ENCODE measurements around the gene NCAPD3.

The NCAPD3 gene

DNA sequence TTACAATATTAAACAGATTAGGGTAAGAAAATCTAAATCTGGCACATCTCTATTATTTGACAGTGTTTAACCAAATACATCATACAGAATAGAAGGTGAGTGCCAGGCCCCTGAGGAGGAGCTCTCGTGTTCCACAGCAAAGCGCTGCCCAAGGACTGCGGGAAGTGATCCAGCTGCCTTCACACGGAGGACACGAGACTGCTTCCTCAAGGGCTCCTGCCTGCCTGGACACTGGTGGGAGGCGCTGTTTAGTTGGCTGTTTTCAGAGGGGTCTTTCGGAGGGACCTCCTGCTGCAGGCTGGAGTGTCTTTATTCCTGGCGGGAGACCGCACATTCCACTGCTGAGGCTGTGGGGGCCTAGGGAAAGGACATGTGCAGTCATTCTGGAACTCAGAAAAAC lies 71.1 kb downstream of the NCAPD3 start:
- peaks cover 25% of the 10 kb centered on the region for H3K36me3 ChIP-seq (ENCODE audit: insufficient read depth, low read length)

DNA sequence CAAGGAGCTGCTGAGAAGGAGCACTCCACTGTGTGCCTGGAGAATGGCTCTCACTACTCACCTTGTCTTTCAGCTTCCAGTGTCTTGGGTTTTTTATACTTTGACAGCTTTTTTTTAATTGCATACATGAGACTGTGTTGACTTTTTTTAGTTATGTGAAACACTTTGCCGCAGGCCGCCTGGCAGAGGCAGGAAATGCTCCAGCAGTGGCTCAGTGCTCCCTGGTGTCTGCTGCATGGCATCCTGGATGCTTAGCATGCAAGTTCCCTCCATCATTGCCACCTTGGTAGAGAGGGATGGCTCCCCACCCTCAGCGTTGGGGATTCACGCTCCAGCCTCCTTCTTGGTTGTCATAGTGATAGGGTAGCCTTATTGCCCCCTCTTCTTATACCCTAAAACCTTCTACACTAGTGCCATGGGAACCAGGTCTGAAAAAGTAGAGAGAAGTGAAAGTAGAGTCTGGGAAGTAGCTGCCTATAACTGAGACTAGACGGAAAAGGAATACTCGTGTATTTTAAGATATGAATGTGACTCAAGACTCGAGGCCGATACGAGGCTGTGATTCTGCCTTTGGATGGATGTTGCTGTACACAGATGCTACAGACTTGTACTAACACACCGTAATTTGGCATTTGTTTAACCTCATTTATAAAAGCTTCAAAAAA lies 72.6 kb downstream of the NCAPD3 start:
- peaks cover 21% of the 10 kb centered on the region for H3K36me3 ChIP-seq (ENCODE audit: insufficient read depth, low read length)
- H3K9ac ChIP-seq (ENCODE audit: low read depth, low read length), result no peak overlapping the region
- H3K4me1 ChIP-seq (ENCODE audit: insufficient read depth, low read length), result no peaks in the 10 kb centered on the region

More for the DNA sequence above, 71.1 kb downstream of the NCAPD3 start:
- Histone ChIP-seq H3K9me3 (ENCODE audit: control insufficient read depth, insufficient read depth, low read length) (no peaks in the 10 kb centered on the region; the same call in 1 of the 2 replicates), H3K9ac (ENCODE audit: low read depth, low read length) (no peak overlapping the region), H3K4me1 (ENCODE audit: insufficient read depth, low read length) (no peaks in the 10 kb centered on the region)

DNA sequence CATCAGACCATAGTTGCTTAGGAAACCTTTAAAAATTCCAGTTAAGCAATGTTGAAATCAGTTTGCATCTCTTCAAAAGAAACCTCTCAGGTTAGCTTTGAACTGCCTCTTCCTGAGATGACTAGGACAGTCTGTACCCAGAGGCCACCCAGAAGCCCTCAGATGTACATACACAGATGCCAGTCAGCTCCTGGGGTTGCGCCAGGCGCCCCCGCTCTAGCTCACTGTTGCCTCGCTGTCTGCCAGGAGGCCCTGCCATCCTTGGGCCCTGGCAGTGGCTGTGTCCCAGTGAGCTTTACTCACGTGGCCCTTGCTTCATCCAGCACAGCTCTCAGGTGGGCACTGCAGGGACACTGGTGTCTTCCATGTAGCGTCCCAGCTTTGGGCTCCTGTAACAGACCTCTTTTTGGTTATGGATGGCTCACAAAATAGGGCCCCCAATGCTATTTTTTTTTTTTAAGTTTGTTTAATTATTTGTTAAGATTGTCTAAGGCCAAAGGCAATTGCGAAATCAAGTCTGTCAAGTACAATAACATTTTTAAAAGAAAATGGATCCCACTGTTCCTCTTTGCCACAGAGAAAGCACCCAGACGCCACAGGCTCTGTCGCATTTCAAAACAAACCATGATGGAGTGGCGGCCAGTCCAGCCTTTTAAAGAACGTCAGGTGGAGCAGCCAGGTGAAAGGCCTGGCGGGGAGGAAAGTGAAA lies 73.4 kb downstream of the NCAPD3 start:
- H3K9me3 ChIP-seq (ENCODE audit: control insufficient read depth, insufficient read depth, low read length), result peaks cover 4% of the 10 kb centered on the region; the same call in 1 of the 2 replicates
- no peak overlapping the region for H3K9ac ChIP-seq (ENCODE audit: low read depth, low read length)
- H3K4me1 ChIP-seq (ENCODE audit: insufficient read depth, low read length), result no peaks in the 10 kb centered on the region
- peaks cover 21% of the 10 kb centered on the region for H3K36me3 ChIP-seq (ENCODE audit: insufficient read depth, low read length)

More for the DNA sequence above, 72.6 kb downstream of the NCAPD3 start:
- H3K9me3 ChIP-seq (ENCODE audit: control insufficient read depth, insufficient read depth, low read length), result no peaks in the 10 kb centered on the region; the same call in 1 of the 2 replicates

DNA sequence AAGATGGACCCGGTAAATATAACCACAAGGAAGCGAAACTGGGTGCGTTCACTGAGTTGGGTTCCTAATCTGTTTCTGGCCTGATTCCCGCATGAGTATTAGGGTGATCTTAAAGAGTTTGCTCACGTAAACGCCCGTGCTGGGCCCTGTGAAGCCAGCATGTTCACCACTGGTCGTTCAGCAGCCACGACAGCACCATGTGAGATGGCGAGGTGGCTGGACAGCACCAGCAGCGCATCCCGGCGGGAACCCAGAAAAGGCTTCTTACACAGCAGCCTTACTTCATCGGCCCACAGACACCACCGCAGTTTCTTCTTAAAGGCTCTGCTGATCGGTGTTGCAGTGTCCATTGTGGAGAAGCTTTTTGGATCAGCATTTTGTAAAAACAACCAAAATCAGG lies 74.4 kb downstream of the NCAPD3 start:
- Histone ChIP-seq H3K9me3 (ENCODE audit: control insufficient read depth, insufficient read depth, low read length) (peaks cover 9% of the 10 kb centered on the region), H3K4me1 (ENCODE audit: insufficient read depth, low read length) (no peaks in the 10 kb centered on the region), H3K36me3 (ENCODE audit: insufficient read depth, low read length) (peaks cover 21% of the 10 kb centered on the region), H3K9ac (ENCODE audit: low read depth, low read length) (no peak overlapping the region)

DNA sequence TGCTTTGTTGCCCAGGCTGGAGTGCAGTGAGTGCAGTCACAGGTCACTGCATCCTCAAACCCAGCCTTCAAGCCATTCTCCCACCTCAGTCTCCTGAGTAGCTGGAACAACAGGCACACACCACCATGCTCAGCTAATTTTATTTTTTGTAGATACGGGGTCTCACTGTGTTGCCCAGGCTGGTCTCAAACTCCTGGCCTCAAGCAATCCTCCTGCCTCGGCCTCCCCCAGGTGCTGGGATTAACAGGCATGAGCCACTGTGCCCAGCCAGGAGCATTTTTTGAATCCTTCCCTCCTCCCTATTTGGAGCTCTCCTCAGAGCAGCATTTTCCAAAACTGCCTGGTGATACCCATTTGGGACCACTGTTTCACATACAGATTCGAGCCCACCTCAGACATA lies 77.2 kb downstream of the NCAPD3 start:
- Histone ChIP-seq H3K9me3 (ENCODE audit: control insufficient read depth, insufficient read depth, low read length) (peaks cover 18% of the 10 kb centered on the region), H3K36me3 (ENCODE audit: insufficient read depth, low read length) (peaks cover 24% of the 10 kb centered on the region), H3K4me1 (ENCODE audit: insufficient read depth, low read length) (no peaks in the 10 kb centered on the region), H3K9ac (ENCODE audit: low read depth, low read length) (no peak overlapping the region)

DNA sequence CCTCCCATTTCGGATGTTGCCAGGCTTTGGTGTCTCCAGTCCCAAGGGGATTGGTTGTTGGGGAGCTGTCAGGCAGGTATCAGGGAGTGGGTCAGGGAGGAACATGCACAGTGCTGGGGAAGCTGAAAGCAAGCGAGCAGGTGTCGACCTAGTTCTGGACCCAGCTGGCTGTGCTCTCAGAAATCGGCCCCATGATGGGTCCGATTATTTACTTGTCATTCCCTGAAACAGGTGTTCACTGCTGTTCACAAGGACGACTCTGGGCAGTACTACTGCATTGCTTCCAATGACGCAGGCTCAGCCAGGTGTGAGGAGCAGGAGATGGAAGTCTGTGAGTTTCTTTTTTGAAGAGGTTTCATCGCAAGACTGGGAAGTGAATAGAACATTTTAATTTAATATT lies 78.1 kb downstream of the NCAPD3 start:
- Histone ChIP-seq H3K4me1 (ENCODE audit: insufficient read depth, low read length) (no peaks in the 10 kb centered on the region), H3K36me3 (ENCODE audit: insufficient read depth, low read length) (peaks cover 25% of the 10 kb centered on the region), H3K9me3 (ENCODE audit: control insufficient read depth, insufficient read depth, low read length) (peaks cover 20% of the 10 kb centered on the region), H3K9ac (ENCODE audit: low read depth, low read length) (no peak overlapping the region)

DNA sequence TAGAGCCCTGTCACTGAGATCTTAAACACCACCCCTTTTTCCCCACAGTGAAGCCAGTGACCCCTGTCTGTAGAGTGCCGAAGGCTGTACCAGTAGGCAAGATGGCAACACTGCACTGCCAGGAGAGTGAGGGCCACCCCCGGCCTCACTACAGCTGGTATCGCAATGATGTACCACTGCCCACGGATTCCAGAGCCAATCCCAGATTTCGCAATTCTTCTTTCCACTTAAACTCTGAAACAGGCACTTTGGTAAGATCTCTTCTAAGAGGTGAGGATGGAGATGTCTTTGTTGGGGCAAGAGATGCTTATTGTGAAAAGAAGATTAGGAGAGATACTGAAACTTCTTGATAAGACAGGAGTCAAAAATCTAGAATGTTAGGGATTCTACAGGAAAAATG lies 79.0 kb downstream of the NCAPD3 start:
- peaks cover 27% of the 10 kb centered on the region for H3K36me3 ChIP-seq (ENCODE audit: insufficient read depth, low read length)
- no peaks in the 10 kb centered on the region for H3K4me1 ChIP-seq (ENCODE audit: insufficient read depth, low read length)
- H3K9me3 ChIP-seq (ENCODE audit: control insufficient read depth, insufficient read depth, low read length), result peaks cover 20% of the 10 kb centered on the region
- H3K9ac ChIP-seq (ENCODE audit: low read depth, low read length), result no peak overlapping the region

DNA sequence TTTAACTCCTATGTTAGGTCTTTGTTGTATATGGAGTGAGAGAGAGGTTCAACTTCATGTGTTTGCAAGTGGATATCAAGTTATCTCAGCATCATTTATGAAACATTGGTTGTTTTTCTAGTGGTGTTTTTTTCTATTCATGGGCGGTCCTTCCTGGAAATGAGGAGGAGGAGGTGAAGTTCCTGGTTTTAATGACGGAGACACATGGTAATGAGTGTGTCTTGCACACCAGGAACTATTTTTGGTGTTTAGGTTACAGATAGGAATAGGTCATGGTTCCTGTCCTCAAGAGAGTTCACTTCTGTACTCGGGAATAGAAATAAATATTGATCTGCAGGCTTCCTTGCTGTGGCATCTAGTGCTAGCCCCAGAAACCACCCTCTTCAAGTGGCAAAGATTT lies 80.0 kb downstream of the NCAPD3 start:
- H3K36me3 ChIP-seq (ENCODE audit: insufficient read depth, low read length), result peaks cover 17% of the 10 kb centered on the region
- H3K4me1 ChIP-seq (ENCODE audit: insufficient read depth, low read length), result no peaks in the 10 kb centered on the region
- peaks cover 20% of the 10 kb centered on the region for H3K9me3 ChIP-seq (ENCODE audit: control insufficient read depth, insufficient read depth, low read length)
- H3K9ac ChIP-seq (ENCODE audit: low read depth, low read length), result no peak overlapping the region

DNA sequence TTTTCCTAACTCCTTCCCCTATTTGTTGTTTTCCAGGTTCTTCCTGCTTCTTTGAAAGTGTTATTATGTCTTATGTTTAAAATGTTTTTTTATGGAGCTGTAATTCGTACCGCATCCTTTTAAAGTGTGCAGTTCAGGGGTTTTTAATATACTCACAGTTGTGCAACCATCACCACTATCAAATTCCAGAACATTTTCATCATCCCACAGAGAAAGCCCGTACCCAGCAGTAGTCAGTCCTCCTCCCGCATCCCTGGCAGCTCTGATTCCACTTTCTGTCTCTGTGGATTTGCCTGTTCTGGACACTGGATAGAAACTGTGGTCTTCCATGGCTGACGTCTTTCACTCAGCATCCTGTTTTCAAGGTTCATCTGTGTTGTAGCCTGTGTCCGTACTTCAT lies 81.2 kb downstream of the NCAPD3 start:
- peaks cover 16% of the 10 kb centered on the region for H3K36me3 ChIP-seq (ENCODE audit: insufficient read depth, low read length)
- H3K4me1 ChIP-seq (ENCODE audit: insufficient read depth, low read length), result no peaks in the 10 kb centered on the region
- no peak overlapping the region for H3K9ac ChIP-seq (ENCODE audit: low read depth, low read length)
- peaks cover 20% of the 10 kb centered on the region for H3K9me3 ChIP-seq (ENCODE audit: control insufficient read depth, insufficient read depth, low read length)

DNA sequence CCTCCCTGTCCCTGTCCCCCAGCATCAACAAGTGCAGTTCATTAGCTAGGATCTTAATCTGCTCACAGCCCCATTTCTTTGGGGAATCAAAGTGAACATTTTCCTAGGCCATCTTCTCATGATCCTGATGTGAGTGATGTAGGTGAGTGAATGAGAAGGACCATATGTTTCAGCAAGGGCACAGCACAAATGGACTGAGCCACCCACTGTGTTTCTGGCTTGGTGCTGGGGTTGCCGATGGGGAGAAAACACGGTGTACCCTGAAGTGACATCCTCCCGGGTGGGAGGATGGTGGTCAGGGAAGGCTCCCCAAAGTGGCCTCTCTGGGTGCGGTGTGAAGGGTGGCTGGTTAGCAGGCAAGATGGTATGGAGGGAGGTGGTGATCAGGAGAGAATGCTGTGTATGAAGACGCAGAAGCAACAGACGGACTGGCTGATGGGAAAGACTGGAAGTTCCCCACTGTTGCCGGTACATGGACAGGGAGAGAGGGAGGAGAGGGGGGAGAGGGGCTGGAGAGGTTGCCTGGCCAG lies 82.7 kb downstream of the NCAPD3 start:
- H3K9ac ChIP-seq (ENCODE audit: low read depth, low read length), result no peak overlapping the region

DNA sequence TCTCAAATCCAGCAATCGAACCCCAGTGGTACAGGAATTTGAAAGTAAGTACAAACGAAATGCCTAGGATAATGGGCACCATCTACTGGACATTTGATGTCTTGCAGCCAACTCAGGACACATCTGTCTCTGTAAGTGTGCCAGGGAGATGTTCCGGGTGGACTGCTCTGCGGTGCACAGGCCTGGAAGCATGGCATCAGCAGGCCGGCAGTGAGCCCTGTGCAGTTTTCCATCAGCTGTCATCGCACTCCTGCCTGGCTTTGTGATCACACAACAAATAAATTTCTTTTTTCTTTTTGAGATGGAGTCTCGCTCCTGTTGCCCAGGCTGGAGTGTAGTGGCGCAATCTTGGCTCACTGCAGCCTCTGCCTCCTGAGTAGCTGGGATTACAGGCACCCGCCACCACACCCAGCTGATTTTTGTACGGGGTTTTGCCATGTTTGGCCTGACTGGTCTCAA lies 83.9 kb downstream of the NCAPD3 start:
- peaks cover 13% of the 10 kb centered on the region for H3K9me3 ChIP-seq (ENCODE audit: control insufficient read depth, insufficient read depth, low read length)
- no peaks in the 10 kb centered on the region for H3K4me1 ChIP-seq (ENCODE audit: insufficient read depth, low read length)
- peaks cover 16% of the 10 kb centered on the region for H3K36me3 ChIP-seq (ENCODE audit: insufficient read depth, low read length)
- H3K9ac ChIP-seq (ENCODE audit: low read depth, low read length), result no peak overlapping the region

More for the DNA sequence above, 82.7 kb downstream of the NCAPD3 start:
- H3K4me1 ChIP-seq (ENCODE audit: insufficient read depth, low read length), result no peaks in the 10 kb centered on the region
- peaks cover 16% of the 10 kb centered on the region for H3K36me3 ChIP-seq (ENCODE audit: insufficient read depth, low read length)
- H3K9me3 ChIP-seq (ENCODE audit: control insufficient read depth, insufficient read depth, low read length), result peaks cover 20% of the 10 kb centered on the region

DNA sequence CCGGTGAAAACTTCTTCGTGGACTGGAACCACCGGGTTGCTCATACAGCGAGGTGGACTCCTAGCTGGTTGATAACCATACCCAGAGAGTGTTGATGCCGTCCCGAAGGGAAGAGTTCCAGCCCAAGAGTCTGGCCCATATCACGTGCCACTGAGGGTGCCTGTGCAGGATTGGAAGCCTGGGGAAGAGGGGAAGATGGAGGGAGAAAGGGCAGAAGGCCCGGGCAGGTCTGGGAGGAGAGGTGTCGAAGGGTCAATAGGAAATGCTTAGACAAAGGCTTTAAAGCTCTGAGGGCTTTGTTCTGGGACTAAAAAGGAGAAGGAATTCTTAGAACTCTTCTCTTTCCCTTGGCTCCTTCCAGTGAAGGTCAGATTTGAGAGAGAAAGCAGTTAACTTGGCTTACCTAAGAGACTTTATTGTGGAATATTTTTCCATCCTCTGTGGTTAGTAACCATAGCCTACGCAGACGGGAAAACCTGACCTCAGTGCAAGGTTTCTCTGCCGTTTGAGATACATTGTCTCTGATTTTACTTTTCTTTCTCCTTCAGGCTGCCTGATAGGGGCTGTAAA lies 84.4 kb downstream of the NCAPD3 start:
- peaks cover 12% of the 10 kb centered on the region for H3K9me3 ChIP-seq (ENCODE audit: control insufficient read depth, insufficient read depth, low read length)
- no peaks in the 10 kb centered on the region for H3K4me1 ChIP-seq (ENCODE audit: insufficient read depth, low read length)
- H3K36me3 ChIP-seq (ENCODE audit: insufficient read depth, low read length), result peaks cover 16% of the 10 kb centered on the region
- no peak overlapping the region for H3K9ac ChIP-seq (ENCODE audit: low read depth, low read length)

DNA sequence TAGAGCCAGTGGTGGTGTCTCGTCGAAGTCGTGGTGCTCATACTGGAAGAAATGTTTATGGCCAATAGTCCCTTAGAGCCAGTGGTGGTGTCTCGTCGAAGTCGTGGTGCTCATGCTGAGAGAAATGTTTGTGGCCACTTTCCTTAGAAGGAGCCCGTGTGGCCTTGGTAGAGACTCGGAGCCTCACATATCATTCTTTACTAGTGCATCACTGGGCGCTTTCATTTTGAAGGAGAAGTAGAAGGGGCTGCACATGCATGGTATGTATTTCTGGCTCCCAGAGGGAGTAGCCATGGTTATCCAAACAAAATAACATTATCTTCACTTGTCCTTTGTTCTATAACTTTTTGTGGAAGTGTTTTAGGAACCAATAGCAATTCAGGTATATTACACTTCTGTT lies 85.4 kb downstream of the NCAPD3 start:
- Histone ChIP-seq H3K9ac (ENCODE audit: low read depth, low read length) (no peak overlapping the region), H3K9me3 (ENCODE audit: control insufficient read depth, insufficient read depth, low read length) (peaks cover 4% of the 10 kb centered on the region), H3K4me1 (ENCODE audit: insufficient read depth, low read length) (no peaks in the 10 kb centered on the region), H3K36me3 (ENCODE audit: insufficient read depth, low read length) (peaks cover 11% of the 10 kb centered on the region)

DNA sequence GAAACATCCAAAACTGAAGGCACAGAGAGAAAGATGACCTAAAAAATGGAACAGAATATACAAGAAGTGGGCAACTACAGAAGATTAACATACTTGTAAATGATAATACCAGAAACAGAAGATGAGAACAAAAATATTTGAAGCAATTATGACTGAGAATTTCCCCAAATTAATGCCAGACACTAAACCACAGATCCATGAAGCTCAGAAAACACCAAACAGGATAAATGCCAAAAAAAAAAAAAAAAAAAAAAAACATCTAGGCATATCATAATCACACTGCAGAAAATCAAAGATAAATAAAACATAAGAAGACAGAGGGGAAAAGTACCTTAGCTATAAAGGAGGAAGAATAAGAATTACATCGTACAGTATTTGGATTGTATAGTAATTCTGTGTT lies 89.6 kb downstream of the NCAPD3 start:
- H3K9me3 ChIP-seq (ENCODE audit: control insufficient read depth, insufficient read depth, low read length), result no peaks in the 10 kb centered on the region; the same call in 1 of the 2 replicates
- H3K36me3 ChIP-seq (ENCODE audit: insufficient read depth, low read length), result peaks cover 3% of the 10 kb centered on the region; the same call in 1 of the 2 replicates

More for the DNA sequence above, 89.6 kb downstream of the NCAPD3 start:
- no peaks in the 10 kb centered on the region for H3K4me1 ChIP-seq (ENCODE audit: insufficient read depth, low read length)
- H3K9ac ChIP-seq (ENCODE audit: low read depth, low read length), result no peak overlapping the region

All from ES-I3 (cell line).